ENCODE data around the gene MOK. TPM values are rescaled to one million over a fixed set of nuclear protein-coding genes. Genes with fewer than 3 reads are reported as not detected.

Gene MOK
- total and polyA plus RNA-seq, 2 of the 4 experiments (the other 2 are of a cell fraction): 16.8 to 48.5 TPM

DNA sequence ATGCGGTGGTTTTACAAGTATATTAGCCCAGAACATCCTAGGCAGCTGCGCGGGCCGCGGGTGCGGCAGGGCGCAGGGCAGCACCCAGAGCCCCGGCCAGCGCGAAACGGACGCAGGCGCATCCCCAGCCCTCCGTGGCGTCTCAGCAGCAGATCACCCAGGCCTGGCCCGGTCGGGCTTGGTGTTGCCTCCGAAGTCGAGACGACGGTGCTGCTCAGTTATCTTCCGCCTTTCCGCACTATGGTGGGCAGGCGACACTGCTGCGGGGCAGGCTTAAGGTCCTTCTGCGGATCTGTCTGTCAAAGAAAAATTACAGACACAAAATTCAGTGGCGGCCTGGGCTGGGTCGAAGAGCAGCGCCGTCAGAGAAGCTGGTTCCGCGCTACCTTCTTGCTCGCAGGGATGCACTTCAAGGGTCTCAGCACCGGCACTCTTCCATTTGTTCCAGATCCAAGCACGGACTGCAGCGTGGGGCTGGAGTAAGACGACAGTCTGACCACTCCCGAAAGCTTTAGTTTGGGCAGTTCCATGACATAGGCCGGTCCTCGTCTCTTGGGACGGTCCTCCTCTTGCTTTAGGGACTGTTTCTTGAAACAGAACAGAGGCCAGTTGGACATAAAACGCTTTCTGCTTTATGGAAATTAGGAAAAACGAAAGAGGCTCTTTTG, 75.8 kb downstream of the MOK start:
- H3K36me3 ChIP-seq (ENCODE audit: control insufficient read depth, insufficient read depth, low read length): peaks cover 4% of the 10 kb centered on the region
- no peak overlapping the region for H4K91ac ChIP-seq (ENCODE audit: insufficient read depth, low read depth, low read length)
- no peak overlapping the region for H4K8ac ChIP-seq (ENCODE audit: low read depth in 2 of 2, low read length in 2 of 2)
- H3K9me3 ChIP-seq (ENCODE audit: control insufficient read depth, insufficient read depth, low read length): no peaks in the 10 kb centered on the region
- intact Hi-C loops (cut with micrococcal nuclease) (no loop called here), in situ Hi-C loops (cut with MboI; ENCODE audit: low sequenced_read_pairs) (no loop called here), dilution Hi-C loops (cut with HindIII; ENCODE audit: low sequenced_read_pairs, unreplicated experiment) (no loop called here)
- no peak overlapping the region for H2BK20ac ChIP-seq (ENCODE audit: low read depth, low read length)
- peak overlapping the region; percentile 31 for H2AK9ac ChIP-seq (replicated peaks; ENCODE audit: low read depth, low read length, poor library complexity)
- ChIA-PET POLR2A (ENCODE audit: unreplicated experiment) (no interaction called here), CTCF (no interaction called here)
- no peak overlapping the region for H2AFZ ChIP-seq (replicated peaks; ENCODE audit: low read length, poor library complexity)
- H3K23ac ChIP-seq (ENCODE audit: low read depth, low read length): no peak overlapping the region
- peaks cover 11% of the 10 kb centered on the region; the same call in 1 of the 2 replicates for H3K9me1 ChIP-seq (ENCODE audit: insufficient read depth, low read length)
- H3K27ac ChIP-seq (ENCODE audit: insufficient read depth, low read length): no peak overlapping the region
- ATAC-seq (ENCODE audit: low read depth) (no peak), DNase-seq (no peak)
- H2BK15ac ChIP-seq (ENCODE audit: low read depth, low read length): no peak overlapping the region
- no peak overlapping the region for H3K56ac ChIP-seq (ENCODE audit: extremely low read depth, insufficient read depth, low read length)
- H3K4me3 ChIP-seq (ENCODE audit: insufficient read depth, low read depth, low read length): no peak overlapping the region
- no peak for TF ChIP-seq MXI1 (IDR thresholded peaks at IDR 0.05; ENCODE audit: borderline replicate concordance, low read depth, low read length)
- TF ChIP-seq, protein P1, sequence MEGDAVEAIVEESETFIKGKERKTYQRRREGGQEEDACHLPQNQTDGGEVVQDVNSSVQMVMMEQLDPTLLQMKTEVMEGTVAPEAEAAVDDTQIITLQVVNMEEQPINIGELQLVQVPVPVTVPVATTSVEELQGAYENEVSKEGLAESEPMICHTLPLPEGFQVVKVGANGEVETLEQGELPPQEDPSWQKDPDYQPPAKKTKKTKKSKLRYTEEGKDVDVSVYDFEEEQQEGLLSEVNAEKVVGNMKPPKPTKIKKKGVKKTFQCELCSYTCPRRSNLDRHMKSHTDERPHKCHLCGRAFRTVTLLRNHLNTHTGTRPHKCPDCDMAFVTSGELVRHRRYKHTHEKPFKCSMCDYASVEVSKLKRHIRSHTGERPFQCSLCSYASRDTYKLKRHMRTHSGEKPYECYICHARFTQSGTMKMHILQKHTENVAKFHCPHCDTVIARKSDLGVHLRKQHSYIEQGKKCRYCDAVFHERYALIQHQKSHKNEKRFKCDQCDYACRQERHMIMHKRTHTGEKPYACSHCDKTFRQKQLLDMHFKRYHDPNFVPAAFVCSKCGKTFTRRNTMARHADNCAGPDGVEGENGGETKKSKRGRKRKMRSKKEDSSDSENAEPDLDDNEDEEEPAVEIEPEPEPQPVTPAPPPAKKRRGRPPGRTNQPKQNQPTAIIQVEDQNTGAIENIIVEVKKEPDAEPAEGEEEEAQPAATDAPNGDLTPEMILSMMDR (conservative IDR thresholded peaks at IDR 0.05; ENCODE audit: low read depth, low read length): no peak
- no peak for TF ChIP-seq RAD21 (IDR thresholded peaks at IDR 0.05; ENCODE audit: low read length)
- no peak for TF ChIP-seq MAFK (IDR thresholded peaks at IDR 0.05; ENCODE audit: low read depth, low read length)
- no peak for TF ChIP-seq POLR2A (IDR thresholded peaks at IDR 0.05; ENCODE audit: low read depth, low read length)
- H3K4ac ChIP-seq (ENCODE audit: low read depth, low read length): no peak overlapping the region
- H4K20me1 ChIP-seq (ENCODE audit: insufficient read depth, low read length): no peaks in the 10 kb centered on the region
- no peak overlapping the region for H2AK5ac ChIP-seq (ENCODE audit: low read depth, low read length)
- H2BK5ac ChIP-seq (ENCODE audit: low read depth, low read length, poor library complexity, severe bottlenecking): no peak overlapping the region
- H3K4me2 ChIP-seq (ENCODE audit: low read depth, low read length): no peak overlapping the region
- no TSS peak for BruUV-seq (replicated peaks)
- 98% methylated on average over 22 of the region's 43 CpGs; no CpG with 5 or more reads in 1 of the 2 experiments for WGBS, 2 experiments (ENCODE audit: extremely low coverage in 2 of 2, insufficient read length in 1 of 2)
- no peaks in the 10 kb centered on the region for H3K27me3 ChIP-seq (ENCODE audit: control insufficient read depth, insufficient read depth, low read length)
- no peak overlapping the region for H3K14ac ChIP-seq (replicated peaks; ENCODE audit: low read depth, low read length)
- H3K9ac ChIP-seq (ENCODE audit: low read depth, low read length): no peak overlapping the region
- H3K18ac ChIP-seq (ENCODE audit: low read depth, low read length): no peak overlapping the region
- peaks cover 0 to 5% of the 10 kb centered on the region in 2 experiments; a peak in 1 of 4 replicates for H3K79me1 ChIP-seq (ENCODE audit: low read depth in 1 of 2, low read length in 2 of 2)
- no peaks in the 10 kb centered on the region for H3K4me1 ChIP-seq (ENCODE audit: control insufficient read depth, insufficient read depth, low read length)
- H4K5ac ChIP-seq (ENCODE audit: low read depth, low read length): no peak overlapping the region
- H2BK120ac ChIP-seq (ENCODE audit: low read depth, low read length): no peak overlapping the region
